H9 (cell line): Measurements from ENCODE around the gene GPC1. TPM values are rescaled to one million over a fixed set of nuclear protein-coding genes. Genes with fewer than 3 reads are reported as not detected.
A peak's percentile ranks its signal among the peaks of the same experiment; 100 is the strongest.

Source experiments
- DNase-seq: peaks from one replicate; pipeline ENCODE4 v3.0.0-alpha.2; 2017
- H2AFZ ChIP-seq: one replicate; pipeline ENCODE4 v1.6.1; 2013; ENCODE audit warnings: mild to moderate bottlenecking, low read length, control low read depth, moderate library complexity
- H2AK5ac ChIP-seq: 2 replicates; pipeline ENCODE4 v1.6.1; 2013; ENCODE audit warnings: low read length, control low read depth, mixed read lengths; ENCODE audit not compliant: insufficient read length
- H2BK120ac ChIP-seq: one replicate; pipeline ENCODE4 v1.6.1; 2013; ENCODE audit warnings: low read depth, mild to moderate bottlenecking, low read length, control low read depth, inconsistent platforms; ENCODE audit not compliant: poor library complexity, severe bottlenecking
- H2BK12ac ChIP-seq: 2 replicates; pipeline ENCODE4 v1.6.1; 2013; ENCODE audit warnings: low read length, control low read depth, mixed read lengths, low read depth; ENCODE audit not compliant: insufficient read length
- H2BK15ac ChIP-seq: 2 replicates; pipeline ENCODE4 v1.6.1; 2013; ENCODE audit warnings: low read depth, low read length, control low read depth
- H2BK20ac ChIP-seq: one replicate; pipeline ENCODE4 v1.6.1; 2013; ENCODE audit warnings: low read depth, mild to moderate bottlenecking, low read length, control low read depth, inconsistent platforms; ENCODE audit not compliant: poor library complexity, severe bottlenecking
- H2BK5ac ChIP-seq: 2 replicates; pipeline ENCODE4 v1.6.1; 2013; ENCODE audit warnings: low read length, control low read depth, mixed read lengths; ENCODE audit not compliant: insufficient read length
- H3K14ac ChIP-seq: 2 replicates; pipeline ENCODE4 v1.6.1; 2013; ENCODE audit warnings: low read length, control low read depth; ENCODE audit not compliant: insufficient read depth
- H3K18ac ChIP-seq: 2 replicates; pipeline ENCODE4 v1.6.1; 2013; ENCODE audit warnings: low read depth, mild to moderate bottlenecking, mixed read lengths, low read length, control low read depth; ENCODE audit not compliant: insufficient read length
- H3K23ac ChIP-seq: 2 replicates; pipeline ENCODE4 v1.6.1; 2013; ENCODE audit warnings: low read length, control low read depth, mixed read lengths, low read depth; ENCODE audit not compliant: insufficient read length
- H3K23me2 ChIP-seq: 2 replicates; pipeline ENCODE4 v1.6.1; 2013; ENCODE audit warnings: low read depth, mild to moderate bottlenecking, mixed read lengths, low read length, control low read depth; ENCODE audit not compliant: insufficient read length, poor library complexity, severe bottlenecking
- H3K27ac ChIP-seq: 2 replicates; pipeline ENCODE4 v1.5.1; 2013; ENCODE audit warnings: low read length, control low read depth, mixed read lengths, low read depth; ENCODE audit not compliant: insufficient read length
- H3K27me3 ChIP-seq: 2 replicates; pipeline ENCODE4 v1.6.1; 2013; ENCODE audit warnings: low read length, control low read depth, inconsistent platforms; ENCODE audit not compliant: insufficient read depth
- H3K4ac ChIP-seq: 2 replicates; pipeline ENCODE4 v1.6.1; 2013; ENCODE audit warnings: low read depth, mild to moderate bottlenecking, control low read depth, inconsistent platforms, low read length, moderate library complexity
- H3K4me1 ChIP-seq: 2 replicates; pipeline ENCODE4 v1.6.1; 2013; ENCODE audit warnings: low read length, control low read depth, inconsistent platforms; ENCODE audit not compliant: insufficient read depth
- H3K4me2 ChIP-seq: 2 replicates; pipeline ENCODE4 v1.6.1; 2013; ENCODE audit warnings: low read length, control low read depth, mixed read lengths; ENCODE audit not compliant: insufficient read length, insufficient read depth
- H3K56ac ChIP-seq: 2 replicates; pipeline ENCODE4 v1.6.1; 2013; ENCODE audit warnings: low read depth, mild to moderate bottlenecking, mixed read lengths, low read length, control low read depth; ENCODE audit not compliant: insufficient read length
- H3K79me1 ChIP-seq: 2 replicates; pipeline ENCODE4 v1.6.1; 2013; ENCODE audit warnings: low read depth, mild to moderate bottlenecking, moderate library complexity, low read length, control low read depth, inconsistent platforms; ENCODE audit not compliant: insufficient read depth, poor library complexity, severe bottlenecking
- H3K79me2 ChIP-seq: 2 replicates; pipeline ENCODE4 v1.6.1; 2013; ENCODE audit warnings: low read length, control low read depth, inconsistent platforms; ENCODE audit not compliant: insufficient read depth
- H3K9ac ChIP-seq: 2 replicates; pipeline ENCODE4 v1.6.1; 2013; ENCODE audit warnings: low read length, control low read depth, mixed read lengths; ENCODE audit not compliant: insufficient read length; ENCODE audit errors: extremely low read depth
- H3K9me3 ChIP-seq: one replicate; pipeline ENCODE4 v1.6.1; 2013; ENCODE audit warnings: low read depth, low read length, inconsistent platforms; ENCODE audit not compliant: control insufficient read depth
- H3T11ph ChIP-seq: one replicate; pipeline ENCODE4 v1.6.1; 2013; ENCODE audit warnings: mild to moderate bottlenecking, low read length, control low read depth, inconsistent platforms
- H4K20me1 ChIP-seq: one replicate; pipeline ENCODE4 v1.6.1; 2013; ENCODE audit not compliant: control insufficient read depth, insufficient read length, insufficient read depth
- H4K5ac ChIP-seq: 2 replicates; pipeline ENCODE4 v1.6.1; 2013; ENCODE audit warnings: low read depth, mild to moderate bottlenecking, mixed read lengths, low read length, control low read depth; ENCODE audit not compliant: insufficient read length
- H4K8ac ChIP-seq: replicated peaks from 2 replicates; pipeline ENCODE4 v1.6.1; 2013; ENCODE audit warnings: low read length, control low read depth, mixed read lengths, low read depth; ENCODE audit not compliant: insufficient read length
- H4K91ac ChIP-seq: 2 replicates; pipeline ENCODE4 v1.6.1; 2013; ENCODE audit warnings: low read depth, mild to moderate bottlenecking, moderate library complexity, mixed read lengths, low read length, control low read depth; ENCODE audit not compliant: insufficient read length
- H3K27ac Mint-ChIP-seq, 3 experiments: 2 replicates in 2 of 3; 3 replicates in 1 of 3; pipeline ENCODE4 v1.8.0; 2020 to 2021; ENCODE audit warnings: mixed read lengths in 3 of 3, mild to moderate bottlenecking in 1 of 3, moderate library complexity in 1 of 3
- H3K27me3 Mint-ChIP-seq: 2 replicates; pipeline ENCODE4 v1.8.0; 2021; ENCODE audit warnings: low read depth, mild to moderate bottlenecking, moderate library complexity, mixed read lengths
- H3K36me3 Mint-ChIP-seq, 3 experiments: 2 replicates in 2 of 3; 3 replicates in 1 of 3; pipeline ENCODE4 v1.8.0; 2020 to 2021; ENCODE audit warnings: low read depth in 3 of 3, mixed read lengths in 3 of 3; ENCODE audit not compliant: insufficient read depth in 1 of 3
- H3K4me1 Mint-ChIP-seq, 2 experiments: 2 replicates each; pipeline ENCODE4 v1.8.0; 2020; ENCODE audit warnings: mixed read lengths in 2 of 2
- H3K4me3 Mint-ChIP-seq, 2 experiments: 2 replicates in 1 of 2; 3 replicates in 1 of 2; pipeline ENCODE4 v1.8.0; 2020 to 2021; ENCODE audit warnings: mild to moderate bottlenecking in 2 of 2, mixed read lengths in 2 of 2, moderate library complexity in 1 of 2
- H3K9me3 Mint-ChIP-seq, 2 experiments: 2 replicates in 1 of 2; 3 replicates in 1 of 2; pipeline ENCODE4 v1.8.0; 2020; ENCODE audit warnings: mild to moderate bottlenecking in 2 of 2, mixed read lengths in 2 of 2, moderate library complexity in 1 of 2
- CTCF ChIP-seq: fragments of 200-600 bp; sonication (generic); conservative IDR thresholded peaks from 3 replicates; pipeline ENCODE4 v1.8.0; 2021; ENCODE audit warnings: antibody characterized with exemption, mild to moderate bottlenecking
- WGBS: extraction: QIAGEN DNeasy Blood & Tissue Kit; methylation state at CpG from one replicate; pipeline ENCODE4 v1.1.7; 2013; ENCODE audit warnings: missing lambda C conversion rate, low lambda C conversion rate, mixed read lengths; ENCODE audit not compliant: insufficient read length; ENCODE audit errors: extremely low coverage; 5-methylcytosine and 5-hydroxymethylcytosine counted together
- total RNA-seq: library from RNA; stranded (reverse); gene quantifications from 2 replicates; pipeline ENCODE4 v1.2.1, GENCODE V29; 2021

The GPC1 gene
- total RNA-seq, 1 experiment from 2014 or later = 39.4 TPM

GRCh38 chr2:240387325-240387668 lies 48.2 kb upstream of the GPC1 start:
- H3K56ac ChIP-seq = no peak overlapping the region
- H4K91ac ChIP-seq = no peak overlapping the region
- no peak for DNase-seq
- H3K79me2 ChIP-seq = no peaks in the 10 kb centered on the region
- no peak overlapping the region for H3K4me3 Mint-ChIP-seq
- H3K4me1 Mint-ChIP-seq = peaks cover 0 to 3% of the 10 kb centered on the region in 2 experiments; a peak in 1 of 4 replicates
- no peak overlapping the region for H2BK15ac ChIP-seq
- H3K18ac ChIP-seq = no peak overlapping the region
- no peak overlapping the region for H2AK5ac ChIP-seq
- no peaks in the 10 kb centered on the region for H4K20me1 ChIP-seq
- no peak overlapping the region for H2AFZ ChIP-seq
- no peak overlapping the region for H3K23ac ChIP-seq
- no peaks in the 10 kb centered on the region for H3K9me3 ChIP-seq
- H3K27ac Mint-ChIP-seq = peak overlapping the region in 1 of 3 experiments; percentile 55; a peak in 1 of 7 replicates
- H3K23me2 ChIP-seq = no peaks in the 10 kb centered on the region
- H2BK12ac ChIP-seq = no peak overlapping the region
- H4K8ac ChIP-seq = no peak overlapping the region
- H2BK20ac ChIP-seq = no peak overlapping the region
- H2BK5ac ChIP-seq = no peak overlapping the region
- no peaks in the 10 kb centered on the region for H3K79me1 ChIP-seq
- H3K36me3 Mint-ChIP-seq = no peaks in the 10 kb centered on the region; a peak in 1 of 7 replicates
- H3K27me3 ChIP-seq = no peaks in the 10 kb centered on the region
- no peak overlapping the region for H3K27ac ChIP-seq
- no peak overlapping the region for H2BK120ac ChIP-seq
- no peaks in the 10 kb centered on the region for H3K9me3 Mint-ChIP-seq
- no peak overlapping the region for H3T11ph ChIP-seq
- no peak overlapping the region for H3K9ac ChIP-seq
- no peaks in the 10 kb centered on the region for H3K4me1 ChIP-seq
- H3K4me2 ChIP-seq = no peak overlapping the region
- peaks cover 6% of the 10 kb centered on the region for H3K27me3 Mint-ChIP-seq
- no peak overlapping the region for H3K14ac ChIP-seq
- no peak overlapping the region for H3K4ac ChIP-seq
- TF ChIP-seq CTCF = no peak
- no CpG with 5 or more reads among the region's 9 CpGs for WGBS
- H4K5ac ChIP-seq = no peak overlapping the region
